Keratinocyte (primary cell): ENCODE results near the gene GET3. TPM values are rescaled to one million over a fixed set of nuclear protein-coding genes. Genes with fewer than 3 reads are reported as not detected.
"Not testable (repeated sequence)": the region's sequence is repeated elsewhere in the genome, so short reads cannot be mapped to it uniquely, and the experiment has no call there.

Experiments used
- DNase-seq: peaks from one replicate; pipeline ENCODE4 v3.0.0-alpha.2; 2011; ENCODE audit warnings: low read depth, missing footprints, low spot score
- FAIRE-seq: peaks from 2 replicates; lab custom pipeline; 2011; peaks lifted over from hg19 to GRCh38; lab: Jason Lieb, UNC
- H2AFZ ChIP-seq: 2 replicates; pipeline ENCODE4 v1.6.0; 2012; ENCODE audit warnings: low read length, control low read depth, inconsistent platforms; ENCODE audit not compliant: control insufficient read depth
- H3K27ac ChIP-seq: 2 replicates; pipeline ENCODE4 v1.5.1; 2011; ENCODE audit warnings: low read length; ENCODE audit not compliant: control insufficient read depth, insufficient read depth
- H3K27me3 ChIP-seq: 3 replicates; pipeline ENCODE4 v1.6.0; 2011; ENCODE audit warnings: low read length; ENCODE audit not compliant: control insufficient read depth, insufficient read depth; ENCODE audit errors: extremely low read depth
- H3K36me3 ChIP-seq, 2 experiments: 2 replicates in 1 of 2; 3 replicates in 1 of 2; pipeline ENCODE4 v1.5.1; 2011; ENCODE audit warnings: low read length in 2 of 2, mild to moderate bottlenecking in 1 of 2; ENCODE audit not compliant: control insufficient read depth in 2 of 2, insufficient read depth in 2 of 2; ENCODE audit errors: extremely low read depth in 1 of 2
- H3K4me1 ChIP-seq: 3 replicates; pipeline ENCODE4 v1.5.1; 2011; ENCODE audit warnings: low read length; ENCODE audit not compliant: control insufficient read depth, insufficient read depth; ENCODE audit errors: extremely low read depth
- H3K4me2 ChIP-seq: 3 replicates; pipeline ENCODE4 v1.6.0; 2011; ENCODE audit warnings: low read depth, low read length; ENCODE audit not compliant: control insufficient read depth, insufficient read depth; ENCODE audit errors: extremely low read depth
- H3K4me3 ChIP-seq, 3 experiments: fragments of 200-600 bp in 1 of 3; sonication (generic) in 1 of 3; 2 replicates in 2 of 3; 3 replicates in 1 of 3; pipeline ENCODE4 v1.5.1; 2011 to 2016; ENCODE audit warnings: low read length in 3 of 3, mild to moderate bottlenecking in 3 of 3, control low read depth in 2 of 3, inconsistent platforms in 1 of 3, low read depth in 1 of 3, mixed read lengths in 1 of 3, mixed run types in 1 of 3, moderate library complexity in 1 of 3; ENCODE audit not compliant: control insufficient read depth in 2 of 3, insufficient read depth in 2 of 3; ENCODE audit errors: extremely low read depth in 1 of 3
- H3K79me2 ChIP-seq: 2 replicates; pipeline ENCODE4 v1.6.0; 2012; ENCODE audit warnings: low read length; ENCODE audit not compliant: control insufficient read depth, insufficient read depth
- H3K9ac ChIP-seq: 3 replicates; pipeline ENCODE4 v1.6.0; 2011; ENCODE audit warnings: low read length; ENCODE audit not compliant: control insufficient read depth, insufficient read depth; ENCODE audit errors: extremely low read depth
- H3K9me1 ChIP-seq: 3 replicates; pipeline ENCODE4 v1.6.0; 2011; ENCODE audit warnings: low read length; ENCODE audit not compliant: control insufficient read depth, insufficient read depth; ENCODE audit errors: extremely low read depth
- H3K9me3 ChIP-seq: 2 replicates; pipeline ENCODE4 v1.5.1; 2012; ENCODE audit warnings: low read depth, low read length; ENCODE audit not compliant: control insufficient read depth
- H4K20me1 ChIP-seq: 3 replicates; pipeline ENCODE4 v1.6.0; 2011; ENCODE audit warnings: low read length; ENCODE audit not compliant: control insufficient read depth, insufficient read depth; ENCODE audit errors: extremely low read depth
- CTCF ChIP-seq, 3 experiments: IDR thresholded peaks in 1 of 3; conservative IDR thresholded peaks in 1 of 3; optimal IDR thresholded peaks in 1 of 3; 2 replicates in 2 of 3; 3 replicates in 1 of 3; pipeline versions ENCODE3 to v1.5.1; 2011; ENCODE audit warnings: low read length in 3 of 3, mild to moderate bottlenecking in 3 of 3, moderate library complexity in 2 of 3, control low read depth in 1 of 3, inconsistent platforms in 1 of 3; ENCODE audit not compliant: insufficient read depth in 2 of 3; ENCODE audit errors: extremely low read depth in 1 of 3
- EZH2 ChIP-seq: IDR thresholded peaks from one replicate; pipeline ENCODE4 v1.6.1; 2012; ENCODE audit warnings: inconsistent platforms, mild to moderate bottlenecking, low read length, moderate library complexity
- dilution Hi-C: fragments of 300-500 bp; cut with MboI; formaldehyde crosslinking; loops from one replicate; pipeline ENCODE4 v1.7.0; 2020; ENCODE audit warnings: low sequenced_read_pairs; ENCODE audit not compliant: extremely low pct_ligation_motif_present
- polyA plus RNA-seq, 5 experiments: library from polyadenylated mRNA; depleted of rRNA in 3 of 5; stranded (reverse) in 3 of 5; stranded (forward) in 1 of 5; unstranded in 1 of 5; fragments of >200 nt; gene quantifications; 1 replicate in 1 of 5; 2 replicates in 3 of 5; 3 replicates in 1 of 5; pipeline versions ENCODE4 v1.2.1 to v1.2.3, GENCODE V29; 2011 to 2012; ENCODE audit warnings: missing spikeins in 2 of 5, low read depth in 1 of 5, low replicate concordance in 1 of 5
- small RNA-seq, 3 experiments: library from RNA; depleted of rRNA; stranded (forward); fragments of <200 nt; gene quantifications; one replicate each; pipeline ENCODE3, GENCODE V24; 2012; ENCODE audit warnings: low read depth in 3 of 3, low replicate concordance in 1 of 3; ENCODE audit not compliant: insufficient read length in 3 of 3

The GET3 gene
- polyA plus RNA-seq, 1 donor (not counting 4 experiments of a cell fraction or from before 2014, with no cell fraction given): 104 TPM

- no peaks in the 10 kb centered on the region for H3K9me1 ChIP-seq
- H3K9ac ChIP-seq: no peak overlapping the region
- no peaks in the 10 kb centered on the region for H3K9me3 ChIP-seq
- H3K27ac ChIP-seq: no peak overlapping the region
- peaks cover 24% of the 10 kb centered on the region for H3K79me2 ChIP-seq
- H4K20me1 ChIP-seq: peaks cover 8% of the 10 kb centered on the region
- peaks cover 25% of the 10 kb centered on the region for H3K4me1 ChIP-seq
- H3K4me2 ChIP-seq: no peak overlapping the region
- DNase-seq (no peak), FAIRE-seq (no peak)
- no peak overlapping the region for H3K4me3 ChIP-seq
- peaks cover 4 to 9% of the 10 kb centered on the region in 2 experiments for H3K36me3 ChIP-seq
- no peak for TF ChIP-seq EZH2
- TF ChIP-seq CTCF (optimal IDR thresholded peaks at IDR 0.05 in 1 of 3, IDR thresholded peaks at IDR 0.05 in 1 of 3, conservative IDR thresholded peaks at IDR 0.05 in 1 of 3; ENCODE audit: extremely low read depth in 1 of 3, insufficient read depth in 2 of 3, low read length in 3 of 3): no peak
- no peak overlapping the region for H2AFZ ChIP-seq
- dilution Hi-C loops: no loop called here
- H3K27me3 ChIP-seq: no peaks in the 10 kb centered on the region
Measured at GRCh38 chr19:12797141-12797587, 59.9 kb downstream of the GET3 start.

- FAIRE-seq, H3K36me3 ChIP-seq, DNase-seq, H3K9me1 ChIP-seq, H3K4me2 ChIP-seq, H3K4me3 ChIP-seq, H2AFZ ChIP-seq, H3K9me3 ChIP-seq, H3K9ac ChIP-seq, dilution Hi-C loops, H3K27me3 ChIP-seq, H4K20me1 ChIP-seq, H3K27ac ChIP-seq: not testable (repeated sequence)
- Histone ChIP-seq H3K4me1 (peaks cover 29% of the 10 kb centered on the region), H3K79me2 (peaks cover 19% of the 10 kb centered on the region)
Measured at GRCh38 chr19:12797607-12798006, 60.3 kb downstream of the GET3 start.

Small RNAs within 50 kb of the gene (small RNA-seq; reads per million reads assigned to genes)
- gene MIR5684 (0 to 0.07 (median 0) reads per million in 3 experiments), gene SNORD41 (1.7 to 13.3 (median 4.3) reads per million in 3 experiments)

Other genes starting within 250 kb of the GET3 start
- gene ZNF564, start 186.0 kb upstream of the GET3 start, polyA plus RNA-seq: 2.0 to 3.5 TPM (median 2.5 TPM) in 3 replicates
- 2.7 to 3.2 TPM (median 3.2 TPM) in 3 replicates for gene ZNF490, start 126.7 kb upstream of the GET3 start, polyA plus RNA-seq
- 8.1 to 11.5 TPM (median 10.3 TPM) in 3 replicates for gene ZNF791, start 126.6 kb upstream of the GET3 start, polyA plus RNA-seq
- gene MAN2B1, start 70.8 kb upstream of the GET3 start, polyA plus RNA-seq: 17.0 to 30.1 TPM (median 21.1 TPM) in 3 replicates
- 3.8 to 5.6 TPM (median 5.0 TPM) in 3 replicates for gene WDR83, start 70.7 kb upstream of the GET3 start, polyA plus RNA-seq
- gene DHPS, start 55.6 kb upstream of the GET3 start, polyA plus RNA-seq: 36.5 to 45.0 TPM (median 37.2 TPM) in 3 replicates
- gene GNG14, start 49.5 kb upstream of the GET3 start, polyA plus RNA-seq: not detected in 3 replicates
- gene FBXW9, start 40.9 kb upstream of the GET3 start, polyA plus RNA-seq: 5.6 to 11.2 TPM (median 8.1 TPM) in 3 replicates
- 75.3 to 115 TPM (median 105 TPM) in 3 replicates for gene TNPO2, start 13.6 kb upstream of the GET3 start, polyA plus RNA-seq
- 148 to 170 TPM (median 153 TPM) in 3 replicates for gene TRIR, start 2.8 kb upstream of the GET3 start, polyA plus RNA-seq
- 0.03 TPM in 1 of 3 replicates, not detected in the others for gene BEST2, start 14.3 kb downstream of the GET3 start, polyA plus RNA-seq
- gene HOOK2, start 38.1 kb downstream of the GET3 start, polyA plus RNA-seq: 19.0 to 27.4 TPM (median 21.9 TPM) in 3 replicates
- 34.9 to 85.1 TPM (median 40.8 TPM) in 3 replicates for gene JUNB, start 54.0 kb downstream of the GET3 start, polyA plus RNA-seq
- gene PRDX2, start 64.3 kb downstream of the GET3 start, polyA plus RNA-seq: 119 to 301 TPM (median 154 TPM) in 3 replicates
- gene THSD8, start 64.6 kb downstream of the GET3 start, polyA plus RNA-seq: 0.41 to 6.6 TPM (median 2.9 TPM) in 3 replicates
- 12.7 to 32.5 TPM (median 19.7 TPM) in 3 replicates for gene RNASEH2A, start 69.1 kb downstream of the GET3 start, polyA plus RNA-seq
- gene RTBDN, start 97.1 kb downstream of the GET3 start, polyA plus RNA-seq: not detected in 3 replicates
- 0.09 to 0.13 TPM (median 0.11 TPM) in 3 replicates for gene MAST1, start 101.0 kb downstream of the GET3 start, polyA plus RNA-seq
- gene DNASE2, start 144.0 kb downstream of the GET3 start, polyA plus RNA-seq: 23.5 to 38.3 TPM (median 27.2 TPM) in 3 replicates
- gene KLF1, start 149.7 kb downstream of the GET3 start, polyA plus RNA-seq: not detected in 3 replicates
- gene GCDH, start 153.7 kb downstream of the GET3 start, polyA plus RNA-seq: 9.9 to 16.8 TPM (median 11.5 TPM) in 3 replicates
- gene SYCE2, start 181.8 kb downstream of the GET3 start, polyA plus RNA-seq: 0.07 to 0.10 TPM in 2 of 3 replicates, not detected in the other
- gene FARSA, start 196.2 kb downstream of the GET3 start, polyA plus RNA-seq: 29.9 to 68.7 TPM (median 30.9 TPM) in 3 replicates
- gene CALR, start 201.1 kb downstream of the GET3 start, polyA plus RNA-seq: 785 to 1,497 TPM (median 899 TPM) in 3 replicates
- gene RAD23A, start 208.4 kb downstream of the GET3 start, polyA plus RNA-seq: 20.3 to 63.3 TPM (median 23.7 TPM) in 3 replicates
- gene GADD45GIP1, start 219.7 kb downstream of the GET3 start, polyA plus RNA-seq: 27.8 to 38.4 TPM (median 35.5 TPM) in 3 replicates
- gene DAND5, start 232.1 kb downstream of the GET3 start, polyA plus RNA-seq: 0.09 TPM in 1 of 3 replicates, not detected in the others